GM23338 (cell line): Measurements from ENCODE around the gene FBLN2.

ENCODE experiments used
- EZH2 ChIP-seq: fragments of 200-600 bp; sonication (generic); IDR thresholded peaks from one replicate; pipeline ENCODE4 v1.8.0; 2017; ENCODE audit warnings: antibody characterized with exemption, mild to moderate bottlenecking, low read depth; ENCODE audit not compliant: unreplicated experiment
- EZH2phosphoT487 ChIP-seq: fragments of 200-600 bp; sonication (generic); IDR thresholded peaks from one replicate; pipeline ENCODE4 v1.8.1; 2018; ENCODE audit warnings: antibody characterized with exemption; ENCODE audit not compliant: unreplicated experiment
- POLR2AphosphoS5 ChIP-seq: IDR thresholded peaks from 2 replicates; pipeline ENCODE4 v1.6.1; 2016; ENCODE audit warnings: antibody characterized with exemption, low read depth
- TF ChIP-seq, protein P1 (sequence below), 2 experiments: fragments of 200-600 bp in 1 of 2; sonication (generic) in 1 of 2; conservative IDR thresholded peaks; 2 replicates each; pipeline versions ENCODE4 v1.5.1 to v1.6.1; 2016 to 2017; ENCODE audit warnings: antibody characterized with exemption in 2 of 2, low read depth in 2 of 2, mild to moderate bottlenecking in 2 of 2, moderate library complexity in 1 of 2
- TF ChIP-seq, protein P2 (sequence below): IDR thresholded peaks from one replicate; pipeline ENCODE4 v1.6.1; 2018; ENCODE audit warnings: antibody characterized with exemption; ENCODE audit not compliant: unreplicated experiment

DNA sequence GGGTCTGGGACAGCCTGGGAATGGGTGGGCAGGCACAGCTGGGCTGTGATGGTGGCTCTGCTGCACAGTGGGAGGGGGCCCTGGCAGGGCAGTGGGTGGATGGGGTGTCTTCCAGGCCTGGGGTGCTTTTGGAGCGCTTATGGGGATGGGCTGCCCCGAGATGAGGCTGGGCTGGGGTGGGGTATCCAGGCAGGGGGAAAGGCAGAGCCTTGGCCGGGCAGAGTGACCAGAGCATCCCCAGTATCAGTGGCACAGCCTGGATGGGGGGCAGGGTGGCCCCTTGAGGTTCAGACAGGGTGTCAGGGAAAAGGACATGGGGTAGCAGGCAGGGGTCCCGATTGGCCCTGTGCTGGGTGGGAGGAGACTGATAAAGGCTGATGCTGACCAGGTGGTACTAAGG, 42.2 kb upstream of the FBLN2 start:
- TF ChIP-seq, protein P1, sequence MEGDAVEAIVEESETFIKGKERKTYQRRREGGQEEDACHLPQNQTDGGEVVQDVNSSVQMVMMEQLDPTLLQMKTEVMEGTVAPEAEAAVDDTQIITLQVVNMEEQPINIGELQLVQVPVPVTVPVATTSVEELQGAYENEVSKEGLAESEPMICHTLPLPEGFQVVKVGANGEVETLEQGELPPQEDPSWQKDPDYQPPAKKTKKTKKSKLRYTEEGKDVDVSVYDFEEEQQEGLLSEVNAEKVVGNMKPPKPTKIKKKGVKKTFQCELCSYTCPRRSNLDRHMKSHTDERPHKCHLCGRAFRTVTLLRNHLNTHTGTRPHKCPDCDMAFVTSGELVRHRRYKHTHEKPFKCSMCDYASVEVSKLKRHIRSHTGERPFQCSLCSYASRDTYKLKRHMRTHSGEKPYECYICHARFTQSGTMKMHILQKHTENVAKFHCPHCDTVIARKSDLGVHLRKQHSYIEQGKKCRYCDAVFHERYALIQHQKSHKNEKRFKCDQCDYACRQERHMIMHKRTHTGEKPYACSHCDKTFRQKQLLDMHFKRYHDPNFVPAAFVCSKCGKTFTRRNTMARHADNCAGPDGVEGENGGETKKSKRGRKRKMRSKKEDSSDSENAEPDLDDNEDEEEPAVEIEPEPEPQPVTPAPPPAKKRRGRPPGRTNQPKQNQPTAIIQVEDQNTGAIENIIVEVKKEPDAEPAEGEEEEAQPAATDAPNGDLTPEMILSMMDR (conservative IDR thresholded peaks at IDR 0.05; ENCODE audit: low read depth in 2 of 2) = no peak
- no peak for TF ChIP-seq EZH2phosphoT487
- TF ChIP-seq POLR2AphosphoS5 = no peak
- TF ChIP-seq, protein P2, sequence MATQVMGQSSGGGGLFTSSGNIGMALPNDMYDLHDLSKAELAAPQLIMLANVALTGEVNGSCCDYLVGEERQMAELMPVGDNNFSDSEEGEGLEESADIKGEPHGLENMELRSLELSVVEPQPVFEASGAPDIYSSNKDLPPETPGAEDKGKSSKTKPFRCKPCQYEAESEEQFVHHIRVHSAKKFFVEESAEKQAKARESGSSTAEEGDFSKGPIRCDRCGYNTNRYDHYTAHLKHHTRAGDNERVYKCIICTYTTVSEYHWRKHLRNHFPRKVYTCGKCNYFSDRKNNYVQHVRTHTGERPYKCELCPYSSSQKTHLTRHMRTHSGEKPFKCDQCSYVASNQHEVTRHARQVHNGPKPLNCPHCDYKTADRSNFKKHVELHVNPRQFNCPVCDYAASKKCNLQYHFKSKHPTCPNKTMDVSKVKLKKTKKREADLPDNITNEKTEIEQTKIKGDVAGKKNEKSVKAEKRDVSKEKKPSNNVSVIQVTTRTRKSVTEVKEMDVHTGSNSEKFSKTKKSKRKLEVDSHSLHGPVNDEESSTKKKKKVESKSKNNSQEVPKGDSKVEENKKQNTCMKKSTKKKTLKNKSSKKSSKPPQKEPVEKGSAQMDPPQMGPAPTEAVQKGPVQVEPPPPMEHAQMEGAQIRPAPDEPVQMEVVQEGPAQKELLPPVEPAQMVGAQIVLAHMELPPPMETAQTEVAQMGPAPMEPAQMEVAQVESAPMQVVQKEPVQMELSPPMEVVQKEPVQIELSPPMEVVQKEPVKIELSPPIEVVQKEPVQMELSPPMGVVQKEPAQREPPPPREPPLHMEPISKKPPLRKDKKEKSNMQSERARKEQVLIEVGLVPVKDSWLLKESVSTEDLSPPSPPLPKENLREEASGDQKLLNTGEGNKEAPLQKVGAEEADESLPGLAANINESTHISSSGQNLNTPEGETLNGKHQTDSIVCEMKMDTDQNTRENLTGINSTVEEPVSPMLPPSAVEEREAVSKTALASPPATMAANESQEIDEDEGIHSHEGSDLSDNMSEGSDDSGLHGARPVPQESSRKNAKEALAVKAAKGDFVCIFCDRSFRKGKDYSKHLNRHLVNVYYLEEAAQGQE = no peak
- TF ChIP-seq EZH2 = no peak
